Femur (tissue), 1 donor: ENCODE measurements around the gene TSFM.
"Not testable (repeated sequence)": the region's sequence is repeated elsewhere in the genome, so short reads cannot be mapped to it uniquely, and the experiment has no call there.

Experiments
- DNase-seq: peaks from one replicate; pipeline ENCODE4 v3.0.0-alpha.2; 2017

Gene TSFM

DNA sequence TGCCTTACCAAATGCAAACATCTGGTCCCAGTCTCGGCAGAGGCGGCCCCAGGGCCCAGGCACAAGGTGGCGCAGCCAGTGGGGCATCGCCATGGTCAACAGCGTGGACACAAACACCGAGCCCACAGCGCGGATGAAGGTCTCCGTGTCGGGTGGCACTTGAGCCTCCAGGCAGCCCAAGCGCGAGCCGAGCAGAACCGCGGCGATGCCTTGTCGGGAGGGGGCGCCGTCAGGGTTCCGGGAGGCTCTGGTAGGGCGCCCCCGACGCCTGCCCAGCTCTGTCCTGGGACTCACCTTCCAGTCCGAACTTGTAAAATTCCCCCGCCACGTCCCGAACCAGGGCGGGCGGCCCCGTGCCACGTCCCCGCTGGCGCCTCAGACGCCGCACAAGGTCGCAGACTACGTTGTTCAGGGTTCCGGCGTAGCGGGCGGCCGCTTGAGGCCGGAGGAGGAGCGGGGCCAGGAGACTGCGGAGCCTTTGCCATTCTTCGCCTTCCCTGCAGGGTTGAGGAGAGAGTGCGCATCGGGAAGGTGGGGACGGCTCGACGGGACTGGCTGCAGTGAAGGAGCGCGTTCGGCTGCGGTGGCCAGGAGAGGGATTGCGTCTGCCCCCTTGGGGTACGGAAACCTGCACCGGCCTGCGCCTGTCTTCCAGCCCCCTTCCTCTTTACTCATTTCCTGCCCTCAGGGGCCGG lies 17.4 kb upstream of the TSFM start:
- DNase-seq: no peak

- DNase-seq: no peak
These were observed 16.7 kb upstream of the TSFM start for GRCh38 chr12:57765698-57766463.

GRCh38 chr12:57766464-57767304 lies 15.9 kb upstream of the TSFM start, which contains the start of gene CYP27B1:
Gene CYP27B1 (minus strand): TSS chr12:57767078. CDS start chr12:57767041, 37 bp downstream.
- no peak for DNase-seq

DNA sequence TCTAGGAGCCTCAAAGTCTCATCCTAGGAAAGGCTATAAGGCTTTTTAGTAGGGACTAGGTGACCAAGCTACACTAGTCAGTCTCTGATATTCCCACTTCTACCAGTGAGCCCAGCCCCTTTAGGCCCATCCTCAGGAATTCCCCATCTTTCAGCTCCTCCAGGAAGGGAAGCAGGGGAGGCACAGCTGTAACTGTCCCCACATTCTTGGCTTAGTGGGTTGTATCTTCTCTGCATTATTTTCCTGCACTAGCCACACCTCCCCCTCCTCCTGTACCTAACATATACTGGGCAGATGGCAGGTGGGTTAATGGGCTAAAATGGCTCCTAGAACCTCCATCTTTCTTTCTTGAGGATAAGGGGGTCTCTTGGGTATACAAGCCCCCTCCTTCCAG lies 15.3 kb upstream of the TSFM start:
- no peak for DNase-seq

DNA sequence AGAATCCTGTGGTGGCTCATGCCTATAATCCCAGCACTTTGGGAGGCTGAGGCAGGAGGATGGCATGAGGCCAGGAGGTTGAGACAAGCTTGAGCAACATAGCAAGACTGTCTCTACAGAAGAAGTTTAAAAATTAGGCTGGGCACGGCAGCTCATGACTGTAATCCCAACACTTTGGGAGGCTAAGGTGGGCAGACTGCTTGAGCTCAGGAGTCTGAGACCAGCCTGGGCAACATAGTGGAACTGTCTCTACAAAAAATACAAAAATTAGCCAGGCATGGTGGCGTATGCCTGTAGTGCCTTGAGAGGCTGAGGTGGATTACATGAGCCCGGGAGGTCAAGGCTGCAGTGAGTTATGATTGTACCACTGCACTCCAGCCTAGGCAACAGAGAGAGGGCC lies 14.7 kb upstream of the TSFM start:
- DNase-seq: no peak

DNA sequence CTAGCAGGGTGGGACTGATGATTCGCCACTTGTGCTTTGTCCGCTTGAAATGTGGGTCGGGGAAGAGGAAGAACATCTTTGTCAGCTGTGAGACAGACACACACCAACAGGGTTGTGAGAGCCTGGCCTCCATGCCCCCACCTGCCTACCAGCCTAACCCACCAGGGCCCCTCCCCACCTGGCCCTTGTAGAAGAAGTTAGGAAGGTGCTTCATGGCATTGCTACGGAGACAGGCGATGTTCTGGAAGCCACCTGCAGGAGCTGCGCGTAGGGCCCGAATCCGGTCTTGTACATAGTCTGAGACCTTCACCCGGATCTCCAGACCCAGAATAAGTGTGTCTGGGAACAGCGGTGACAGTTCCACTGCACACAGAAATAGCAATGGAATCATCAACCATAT lies 13.0 kb upstream of the TSFM start:
- DNase-seq: no peak

GRCh38 chr12:57770734-57771133 lies 11.9 kb upstream of the TSFM start:
- DNase-seq: no peak

- peak; percentile 95 for DNase-seq
These were observed 11.2 kb upstream of the TSFM start for GRCh38 chr12:57771236-57771872.

DNA sequence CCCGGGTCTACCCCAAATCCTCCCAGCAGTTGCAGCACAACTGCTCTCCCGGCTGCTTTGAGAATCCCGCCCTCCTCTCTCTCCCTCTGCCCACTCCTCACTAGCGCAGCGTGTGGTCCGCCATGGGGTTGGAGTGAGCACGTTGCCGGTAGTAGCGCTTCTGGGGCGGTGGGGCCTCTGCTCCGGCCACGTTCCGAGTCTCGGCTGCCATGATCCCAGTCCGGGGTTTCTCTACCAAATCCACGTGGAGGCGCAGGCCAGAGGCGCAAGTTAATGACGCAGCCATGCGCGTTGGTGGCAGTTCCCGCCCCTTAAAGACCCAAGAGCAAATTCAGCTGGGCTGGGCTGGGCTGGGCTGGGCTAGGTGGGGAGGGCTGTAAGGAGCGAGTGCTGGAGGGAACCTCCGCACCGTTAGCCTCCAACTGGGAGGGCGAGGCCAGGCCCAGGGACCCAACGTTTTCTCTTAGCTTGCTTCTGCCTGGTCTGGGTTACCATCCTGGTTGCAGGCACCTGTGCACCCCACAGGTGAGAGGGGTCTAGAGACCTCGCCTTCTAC lies 10.6 kb upstream of the TSFM start, which contains the start of gene METTL1:
Gene METTL1, minus strand, starts transcription at position 233 of the 556 bp plus-strand sequence. Its CDS starts 22 bp downstream, at position 211.
- DNase-seq: peak; percentile 98

DNA sequence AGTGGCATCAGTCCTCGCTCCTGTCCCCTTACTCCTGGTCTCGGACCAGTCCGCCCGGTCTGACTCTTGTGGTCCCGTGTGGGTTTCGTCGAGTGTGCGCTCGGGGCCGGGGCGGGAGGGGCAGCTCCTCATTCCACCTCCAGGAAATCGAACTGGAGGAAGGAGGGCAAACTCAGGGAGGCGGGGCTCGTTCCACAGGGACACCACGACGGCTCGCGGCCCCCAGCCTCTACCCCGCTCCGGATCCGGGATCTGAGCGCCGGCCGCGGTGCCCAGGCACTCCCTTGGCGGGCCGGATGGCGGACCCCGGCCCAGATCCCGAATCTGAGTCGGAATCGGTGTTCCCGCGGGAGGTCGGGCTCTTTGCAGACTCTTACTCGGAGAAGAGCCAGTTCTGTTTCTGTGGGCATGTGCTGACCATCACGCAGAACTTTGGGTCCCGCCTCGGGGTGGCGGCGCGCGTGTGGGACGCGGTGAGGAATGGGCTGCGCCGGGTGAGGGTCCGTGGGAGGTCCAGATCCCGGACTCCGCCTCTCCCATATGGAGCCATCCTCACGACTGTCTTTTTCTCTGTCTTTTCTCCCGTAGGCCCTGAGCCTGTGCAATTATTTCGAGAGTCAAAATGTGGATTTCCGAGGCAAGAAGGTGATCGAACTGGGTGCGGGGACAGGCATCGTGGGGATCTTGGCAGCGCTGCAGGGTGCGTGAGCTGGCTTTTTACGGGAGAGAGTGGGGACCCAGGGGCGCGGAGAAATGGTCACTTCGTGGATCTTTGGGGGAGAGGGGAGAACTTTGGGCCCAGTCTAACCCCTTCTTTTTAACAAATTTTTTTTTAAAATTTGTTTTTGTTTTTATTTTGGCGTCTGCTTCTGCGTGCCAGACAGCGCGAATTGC lies 9.9 kb upstream of the TSFM start, which contains the start of gene EEF1AKMT3:
Gene EEF1AKMT3, plus strand, starts transcription at position 186 of the 894 bp plus-strand sequence. Its CDS starts 111 bp downstream, at position 297.
- peak; percentile 76 for DNase-seq

DNA sequence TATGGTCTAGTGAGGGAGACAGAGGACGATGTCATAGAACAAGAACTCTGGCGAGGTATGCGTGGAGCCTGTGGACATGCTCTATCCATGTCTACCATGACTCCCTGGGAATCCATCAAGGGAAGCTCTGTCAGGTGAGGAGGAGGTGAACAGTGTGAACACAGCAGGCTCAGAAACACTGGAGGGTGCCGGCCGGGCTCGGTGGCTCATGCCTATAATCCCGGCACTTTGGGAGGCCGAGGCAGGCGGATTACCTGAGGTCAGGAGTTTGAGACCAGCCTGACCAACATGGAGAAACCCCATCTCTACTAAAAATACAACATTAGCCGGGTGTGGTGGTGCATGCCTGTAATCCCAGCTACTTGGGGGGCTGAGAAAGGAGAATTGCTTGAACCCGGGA lies 8.0 kb upstream of the TSFM start:
- not testable (repeated sequence) for DNase-seq

GRCh38 chr12:57775044-57775443 lies 7.5 kb upstream of the TSFM start:
- no peak for DNase-seq

GRCh38 chr12:57775563-57776246 lies 6.9 kb upstream of the TSFM start:
- DNase-seq: no peak

DNA sequence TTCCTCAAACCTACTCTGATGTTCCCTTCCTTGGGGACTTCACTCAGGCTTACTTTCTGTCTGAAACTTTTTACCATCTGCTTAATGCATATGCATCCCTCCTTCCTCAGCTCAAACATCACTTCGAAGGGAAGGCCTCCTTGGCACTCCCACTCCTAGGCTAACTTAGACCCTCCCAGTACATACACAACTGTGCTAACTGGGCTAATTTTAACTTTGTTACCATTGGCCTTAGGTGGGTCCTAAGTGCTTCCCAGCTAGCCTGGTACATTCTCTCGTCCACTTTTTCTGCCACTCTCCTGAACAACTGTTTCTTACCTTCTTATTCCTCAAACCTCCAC lies 6.4 kb upstream of the TSFM start:
- DNase-seq: no peak

- no peak for DNase-seq
These were observed 5.2 kb upstream of the TSFM start for GRCh38 chr12:57777367-57777766.

GRCh38 chr12:57777911-57778310 lies 4.7 kb upstream of the TSFM start:
- no peak for DNase-seq

DNA sequence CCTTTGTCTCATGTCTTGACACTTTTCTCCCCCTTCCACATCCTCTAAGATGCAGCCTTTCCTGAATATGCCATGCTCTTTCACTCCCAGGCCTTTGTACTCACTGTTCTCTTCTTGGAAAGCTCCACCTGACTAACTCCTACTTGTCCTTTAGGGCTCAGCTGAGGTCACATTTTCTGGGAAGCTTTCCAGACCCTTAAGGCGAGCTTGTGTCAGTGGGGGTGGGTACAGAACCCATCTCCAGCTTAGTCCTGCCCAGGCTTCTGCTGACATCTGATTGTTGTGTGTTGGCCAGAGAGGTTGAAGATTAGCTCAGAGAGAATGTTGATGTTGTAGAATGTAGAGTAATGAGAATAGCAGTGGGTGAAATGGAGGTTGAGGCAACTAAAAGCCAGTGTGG lies 2.9 kb upstream of the TSFM start:
- no peak for DNase-seq

- no peak for DNase-seq
These were observed 2.2 kb upstream of the TSFM start for GRCh38 chr12:57780284-57780897.

GRCh38 chr12:57781244-57781643 lies 1.3 kb upstream of the TSFM start:
- no peak for DNase-seq

DNA sequence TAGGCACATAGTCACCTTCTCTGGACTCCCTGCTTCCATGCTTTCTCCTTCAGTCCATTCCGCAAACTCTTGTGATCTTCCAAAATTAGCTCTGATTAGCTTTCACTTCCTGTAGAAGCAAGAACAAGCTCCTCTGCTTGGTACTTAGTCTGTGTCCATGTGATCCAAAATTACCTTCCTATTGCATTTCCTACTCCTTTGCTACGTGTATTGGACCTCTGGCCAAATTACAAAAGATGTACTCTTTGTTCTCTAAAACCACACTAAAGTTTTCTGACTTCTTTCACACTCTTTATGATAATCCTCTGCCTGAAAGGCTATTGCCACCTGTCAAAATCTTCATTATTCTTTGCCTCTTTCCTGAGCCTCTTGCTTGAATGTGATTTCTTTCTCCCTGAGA lies 786 bp upstream of the TSFM start:
- DNase-seq: no peak
